Small intestine (tissue), 16 donors: ENCODE data around the gene EDAR. TPM values are rescaled to one million over a fixed set of nuclear protein-coding genes. Genes with fewer than 3 reads are reported as not detected.

ENCODE experiments used
- DNase-seq, 2 donors: peaks; one replicate each; pipeline versions ENCODE4 v3.0.0 to v3.0.0-alpha.2; 2013
- FAIRE-seq: peaks from 2 replicates; lab custom pipeline; 2012; peaks lifted over from hg19 to GRCh38; lab: Jason Lieb, UNC
- H3K27ac ChIP-seq, 3 donors: one replicate each; pipeline ENCODE4 v1.5.1; 2013; ENCODE audit warnings: low read length in 2 of 3, mild to moderate bottlenecking in 2 of 3, control low read depth in 1 of 3, inconsistent platforms in 1 of 3, low read depth in 1 of 3, moderate library complexity in 1 of 3
- H3K27me3 ChIP-seq, 3 donors: one replicate each; pipeline ENCODE4 v1.6.1; 2013; ENCODE audit warnings: low read length in 3 of 3, inconsistent platforms in 1 of 3; ENCODE audit not compliant: control insufficient read depth in 3 of 3, insufficient read depth in 3 of 3
- H3K36me3 ChIP-seq, 3 donors: one replicate each; pipeline ENCODE4 v1.6.1; 2013; ENCODE audit warnings: low read length in 3 of 3, inconsistent platforms in 1 of 3, low read depth in 1 of 3, mild to moderate bottlenecking in 1 of 3, moderate library complexity in 1 of 3; ENCODE audit not compliant: control insufficient read depth in 3 of 3, insufficient read depth in 2 of 3
- H3K4me1 ChIP-seq, 3 donors: one replicate each; pipeline ENCODE4 v1.6.1; 2013; ENCODE audit warnings: low read length in 2 of 3, inconsistent platforms in 1 of 3, low read depth in 1 of 3, mild to moderate bottlenecking in 1 of 3, moderate library complexity in 1 of 3; ENCODE audit not compliant: control insufficient read depth in 3 of 3, insufficient read depth in 2 of 3
- H3K4me3 ChIP-seq, 3 donors: one replicate each; pipeline ENCODE4 v1.5.1; 2013; ENCODE audit warnings: low read length in 3 of 3, control low read depth in 1 of 3, inconsistent platforms in 1 of 3, low read depth in 1 of 3, mild to moderate bottlenecking in 1 of 3, moderate library complexity in 1 of 3
- H3K9me3 ChIP-seq, 2 donors: one replicate each; pipeline ENCODE4 v1.6.1; 2013; ENCODE audit warnings: low read depth in 1 of 2, low read length in 1 of 2; ENCODE audit not compliant: control insufficient read depth in 2 of 2, insufficient read depth in 1 of 2
- WGBS, 3 donors: extraction: QIAGEN DNeasy Blood & Tissue Kit; methylation state at CpG; one replicate each; pipeline ENCODE4 v1.1.7; 2013; 5-methylcytosine and 5-hydroxymethylcytosine counted together
- long read RNA-seq, 10 donors: transcript quantifications; one replicate each; lab custom pipeline, GENCODE V29; 2026
- polyA plus RNA-seq, 4 donors: library from polyadenylated mRNA; stranded (reverse) in 3 of 4; unstranded in 1 of 4; fragments of 200-250 nt in 3 of 4; fragments of 120-200 nt in 1 of 4; gene quantifications; one replicate each; pipeline versions ENCODE4 v1.2.1 to v1.2.3, GENCODE V29; 2013
- donor health status: healthy with polysubstance abuse.
- donor health status: control.
- donor health status: control.
- donor health status: Bipolar disorder and iron deficiency.
- donor health status: healthy.

The EDAR gene
- polyA plus RNA-seq: 1 to 10 TPM in 1 of 4 donors, under 1 TPM in 1, not detected in 2; 0.09 to 1.8 TPM
- long read RNA-seq, donor 1: 0 reads
- long read RNA-seq, donor 2: 0 reads
- long read RNA-seq, donor 3, full-length matches to known transcripts: 1 of 1 reads
- long read RNA-seq, donor 3, partial matches to known transcripts: 0 of 1 reads
- long read RNA-seq, donor 3, other reads (novel, unspliced or antisense): 0 of 1 reads
- long read RNA-seq, donor 4: 0 reads
- long read RNA-seq, donor 5: 0 reads
- long read RNA-seq, donor 6: 0 reads
- long read RNA-seq, donor 7: 0 reads
- long read RNA-seq, donor 8: 0 reads
- long read RNA-seq, donor 9: 0 reads
- long read RNA-seq, donor 10, full-length matches to known transcripts: 1 of 1 reads
- long read RNA-seq, donor 10, partial matches to known transcripts: 0 of 1 reads
- long read RNA-seq, donor 10, other reads (novel, unspliced or antisense): 0 of 1 reads

- Histone ChIP-seq H3K27ac (no peak within 1 kb of the TSS), H3K9me3 (peaks cover 0 to 4% of the 10 kb centered on the region in 2 donors), H3K27me3 (peaks cover 0 to 23% (median 0%) of the 10 kb centered on the region in 3 donors), H3K4me1 (peaks cover 0 to 19% (median 2%) of the 10 kb centered on the region in 3 donors), H3K36me3 (no peaks in the 10 kb centered on the region), H3K4me3 (peak within 1 kb of the TSS in 1 of 3 donors; percentile 22)
- DNase-seq (peak; percentile 69 to 70), FAIRE-seq (no peak)
- WGBS, 3 donors: 30 to 36% (median 34%) methylated on average over 20 of the region's 20 CpGs
Measured at GRCh38 chr2:108988796-108989713, at the start of gene EDAR. EDAR (minus strand) TSS chr2:108989220; CDS start chr2:108931014, 58,206 bp downstream.

DNA sequence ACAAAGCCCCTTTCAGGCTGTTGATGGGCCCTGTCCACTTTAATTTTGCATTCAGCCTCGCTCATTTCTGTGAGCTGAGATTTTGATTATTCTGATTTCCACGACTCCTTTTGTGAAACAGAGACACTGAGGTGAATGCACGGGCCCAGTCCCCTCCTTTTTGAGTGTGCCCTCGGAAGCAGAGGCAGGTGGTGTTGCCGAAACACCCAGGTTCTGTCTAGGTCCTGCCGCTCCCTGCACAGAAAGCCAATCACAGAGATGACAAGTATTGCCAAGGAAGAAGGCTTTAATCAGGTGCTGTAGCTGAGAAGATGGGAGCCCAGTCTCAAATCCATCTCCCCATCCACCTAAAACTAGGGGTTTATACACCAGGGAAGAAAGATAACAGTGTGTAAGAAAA is 44.2 kb upstream of the EDAR start:
- no peaks in the 10 kb centered on the region for H3K27me3 ChIP-seq
- DNase-seq (no peak), FAIRE-seq (no peak)
- no peaks in the 10 kb centered on the region for H3K9me3 ChIP-seq
- peaks cover 0 to 6% (median 3%) of the 10 kb centered on the region in 3 donors for H3K4me1 ChIP-seq
- 96 to 97% (median 96%) methylated on average over 6 of the region's 6 CpGs for WGBS, 3 donors
- H3K27ac ChIP-seq: peak overlapping the region in 2 of 3 donors; percentile 7 to 86
- no peaks in the 10 kb centered on the region for H3K36me3 ChIP-seq
- H3K4me3 ChIP-seq: no peak overlapping the region

DNA sequence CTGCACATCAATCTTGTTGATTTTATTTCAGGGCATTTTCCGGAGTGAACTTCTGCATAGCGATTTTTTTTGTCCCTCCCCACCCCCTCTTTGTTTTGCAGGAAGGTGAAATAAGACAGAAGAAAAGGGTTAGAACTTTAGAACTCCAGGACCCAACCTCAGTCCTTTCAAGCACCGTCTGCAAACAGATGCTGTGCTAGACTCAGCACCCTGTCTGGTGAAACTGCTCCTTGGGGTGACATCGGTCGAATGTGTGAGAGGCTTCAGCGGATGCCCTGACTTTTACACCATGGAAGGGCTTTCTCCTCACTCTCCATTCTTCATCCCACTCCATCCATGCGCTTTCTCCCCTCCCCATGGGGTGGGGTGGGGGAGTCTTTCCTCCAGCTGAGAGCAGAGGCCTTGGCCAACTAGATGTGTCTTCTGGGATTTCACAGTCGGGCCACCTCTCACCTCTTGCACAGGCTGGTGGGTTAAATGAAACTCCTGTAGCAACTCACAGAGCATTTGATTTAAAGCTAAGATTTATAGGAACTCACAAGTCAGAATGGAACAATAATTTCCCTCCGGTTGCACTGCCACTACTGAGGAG is 43.3 kb upstream of the EDAR start:
- peaks cover 0 to 6% (median 3%) of the 10 kb centered on the region in 3 donors for H3K4me1 ChIP-seq
- peak overlapping the region in 1 of 3 donors; percentile 43 for H3K4me3 ChIP-seq
- peak overlapping the region in 2 of 3 donors; percentile 7 to 86 for H3K27ac ChIP-seq
- DNase-seq (no peak), FAIRE-seq (no peak)
- no peaks in the 10 kb centered on the region for H3K27me3 ChIP-seq
- no peaks in the 10 kb centered on the region for H3K36me3 ChIP-seq
- WGBS, 3 donors: 58 to 64% (median 64%) methylated on average over 9 of the region's 9 CpGs
- H3K9me3 ChIP-seq: no peaks in the 10 kb centered on the region

DNA sequence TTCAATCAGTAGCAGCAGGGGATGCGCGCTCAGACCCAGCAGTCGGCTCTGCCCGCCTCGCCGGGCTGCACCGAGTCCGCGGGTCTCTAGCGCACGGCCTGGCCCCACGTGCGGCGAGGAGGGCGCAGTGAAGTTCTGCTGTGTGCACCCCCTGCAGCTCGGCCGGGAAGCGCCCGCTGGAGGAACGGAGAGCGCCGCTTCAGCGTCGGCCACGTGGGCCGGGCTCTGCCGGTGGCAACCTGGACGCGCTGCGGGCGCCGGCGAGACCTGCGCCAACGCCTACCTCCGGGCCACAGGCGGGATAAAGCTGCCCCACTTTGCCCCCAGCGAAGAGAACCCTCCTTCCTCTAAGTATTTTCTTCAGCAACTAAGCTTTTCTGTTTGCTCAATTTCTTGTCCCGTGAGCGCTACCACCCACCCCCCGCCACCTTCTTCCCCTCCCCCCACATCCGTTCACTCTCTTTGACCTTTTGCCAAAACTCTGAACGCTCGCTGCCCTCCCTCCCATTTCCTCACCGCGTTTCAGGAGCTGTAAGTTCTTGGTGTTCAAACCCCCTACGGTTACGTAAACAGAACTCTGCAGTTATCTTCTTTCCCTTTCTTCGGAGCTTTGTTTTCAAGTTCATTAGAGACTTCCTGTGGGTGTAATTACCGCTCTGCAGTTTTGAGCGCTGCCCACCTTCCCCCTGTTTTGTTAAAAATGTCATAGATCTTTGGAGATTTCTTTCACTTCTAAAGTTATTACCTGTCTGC is 42.6 kb upstream of the EDAR start:
- Histone ChIP-seq H3K4me1 (peaks cover 0 to 6% (median 3%) of the 10 kb centered on the region in 3 donors), H3K36me3 (no peaks in the 10 kb centered on the region), H3K9me3 (no peaks in the 10 kb centered on the region), H3K27me3 (no peaks in the 10 kb centered on the region), H3K4me3 (peak overlapping the region; percentile 34 to 49 (median 43)), H3K27ac (peak overlapping the region in 2 of 3 donors; percentile 68 to 86)
- 2 to 5% (median 3%) methylated on average over 51 of the region's 51 CpGs for WGBS, 3 donors
- FAIRE-seq: no peak
- DNase-seq: peak; percentile 69 to 76

- H3K4me1 ChIP-seq: peaks cover 0 to 6% (median 3%) of the 10 kb centered on the region in 3 donors
- peak overlapping the region in 2 of 3 donors; percentile 68 to 85 for H3K27ac ChIP-seq
- FAIRE-seq: no peak
Measured at GRCh38 chr2:109030870-109031475, 42.0 kb upstream of the EDAR start.

GRCh38 chr2:109029490-109030201 is 40.6 kb upstream of the EDAR start:
- H3K4me3 ChIP-seq: no peak overlapping the region
- no peaks in the 10 kb centered on the region for H3K27me3 ChIP-seq
- DNase-seq (no peak), FAIRE-seq (no peak)
- WGBS, 3 donors: 83 to 90% (median 87%) methylated on average over 6 of the region's 6 CpGs
- H3K36me3 ChIP-seq: no peaks in the 10 kb centered on the region
- H3K27ac ChIP-seq: no peak overlapping the region
- H3K4me1 ChIP-seq: peaks cover 0 to 6% (median 3%) of the 10 kb centered on the region in 3 donors
- no peaks in the 10 kb centered on the region for H3K9me3 ChIP-seq

More at GRCh38 chr2:109030870-109031475, 42.0 kb upstream of the EDAR start:
- H3K27me3 ChIP-seq: no peaks in the 10 kb centered on the region
- H3K36me3 ChIP-seq: no peaks in the 10 kb centered on the region
- 51 to 63% (median 62%) methylated on average over 14 of the region's 14 CpGs for WGBS, 3 donors
- H3K9me3 ChIP-seq: no peaks in the 10 kb centered on the region
- DNase-seq: peak in 1 of 2 donors; percentile 25
- peak overlapping the region in 2 of 3 donors; percentile 43 to 49 for H3K4me3 ChIP-seq
